ENCODE measurements around the gene FBXW4. TPM values are rescaled to one million over a fixed set of nuclear protein-coding genes. Genes with fewer than 3 reads are reported as not detected.

The FBXW4 gene
- total RNA-seq, 1 donor from 2014 or later = 70.7 TPM

DNA sequence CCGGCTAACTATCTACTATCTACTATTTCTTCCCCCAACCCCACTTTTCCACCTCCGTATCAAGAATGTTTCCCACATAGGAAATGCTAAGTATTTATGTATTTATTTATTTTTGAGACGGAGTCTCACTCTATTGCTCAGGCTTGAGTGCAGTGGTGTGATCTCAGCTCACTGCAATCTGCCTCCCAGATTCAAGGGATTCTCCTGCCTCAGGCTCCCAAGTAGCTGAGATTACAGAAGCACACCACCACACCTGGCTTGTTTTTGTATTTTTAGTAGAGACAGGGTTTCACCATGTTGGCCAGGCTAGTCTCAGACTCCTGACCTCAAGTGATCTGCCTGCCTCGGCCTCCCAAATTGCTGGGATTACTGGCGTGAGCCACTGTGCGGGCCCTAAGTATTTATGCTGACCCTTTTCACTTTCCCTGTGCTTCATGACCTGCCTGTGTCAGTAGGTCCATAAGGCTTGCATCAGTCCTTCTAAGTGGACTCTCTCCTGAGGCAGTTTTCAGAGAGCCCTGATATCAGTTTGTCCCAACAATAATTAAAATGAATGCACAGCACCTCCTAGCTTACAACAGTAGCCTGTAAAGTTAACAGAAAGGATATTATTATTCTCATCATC lies 25.7 kb upstream of the FBXW4 start:
- Mint-ChIP-seq H3K27ac (no peak overlapping the region), H3K4me3 (ENCODE audit: low read depth) (no peak overlapping the region), H3K36me3 (ENCODE audit: insufficient read depth) (no peaks in the 10 kb centered on the region)

DNA sequence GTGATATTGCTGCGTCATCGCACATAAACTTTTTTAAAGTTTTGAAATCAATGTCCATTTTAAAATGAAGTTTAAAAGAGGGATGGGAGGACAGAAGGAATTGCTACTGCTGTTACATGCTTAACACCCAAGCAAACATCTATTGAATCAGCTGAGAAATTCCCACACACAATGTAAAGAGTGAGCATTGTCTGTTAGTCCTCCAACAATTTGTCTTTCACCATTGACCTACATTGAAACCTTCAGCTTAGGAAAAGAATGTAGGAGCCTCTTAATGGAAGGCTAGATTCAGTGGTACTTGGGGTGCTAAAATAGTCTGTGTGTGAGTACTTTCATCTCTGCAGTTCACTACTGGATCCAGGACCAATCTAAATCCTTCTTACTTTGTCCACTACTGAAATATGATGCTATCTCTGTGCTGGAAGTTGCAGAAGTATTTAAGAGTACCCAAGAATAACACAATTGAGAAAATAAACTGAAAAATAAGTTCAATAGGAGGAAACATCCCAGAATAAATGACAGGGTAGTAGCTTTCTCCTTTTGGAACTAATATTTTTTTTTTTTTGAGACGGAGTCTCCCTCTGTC lies 23.8 kb upstream of the FBXW4 start:
- TF ChIP-seq, protein P1, sequence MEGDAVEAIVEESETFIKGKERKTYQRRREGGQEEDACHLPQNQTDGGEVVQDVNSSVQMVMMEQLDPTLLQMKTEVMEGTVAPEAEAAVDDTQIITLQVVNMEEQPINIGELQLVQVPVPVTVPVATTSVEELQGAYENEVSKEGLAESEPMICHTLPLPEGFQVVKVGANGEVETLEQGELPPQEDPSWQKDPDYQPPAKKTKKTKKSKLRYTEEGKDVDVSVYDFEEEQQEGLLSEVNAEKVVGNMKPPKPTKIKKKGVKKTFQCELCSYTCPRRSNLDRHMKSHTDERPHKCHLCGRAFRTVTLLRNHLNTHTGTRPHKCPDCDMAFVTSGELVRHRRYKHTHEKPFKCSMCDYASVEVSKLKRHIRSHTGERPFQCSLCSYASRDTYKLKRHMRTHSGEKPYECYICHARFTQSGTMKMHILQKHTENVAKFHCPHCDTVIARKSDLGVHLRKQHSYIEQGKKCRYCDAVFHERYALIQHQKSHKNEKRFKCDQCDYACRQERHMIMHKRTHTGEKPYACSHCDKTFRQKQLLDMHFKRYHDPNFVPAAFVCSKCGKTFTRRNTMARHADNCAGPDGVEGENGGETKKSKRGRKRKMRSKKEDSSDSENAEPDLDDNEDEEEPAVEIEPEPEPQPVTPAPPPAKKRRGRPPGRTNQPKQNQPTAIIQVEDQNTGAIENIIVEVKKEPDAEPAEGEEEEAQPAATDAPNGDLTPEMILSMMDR (IDR thresholded peaks at IDR 0.05; ENCODE audit: unreplicated experiment) = no peak

More for the DNA sequence above, 25.7 kb upstream of the FBXW4 start:
- H3K27me3 Mint-ChIP-seq = no peaks in the 10 kb centered on the region
- peaks cover 35% of the 10 kb centered on the region for H3K4me1 Mint-ChIP-seq (ENCODE audit: low read depth)
- no peak for DNase-seq (ENCODE audit: low spot score, unreplicated experiment)
- TF ChIP-seq, protein P1 (IDR thresholded peaks at IDR 0.05; ENCODE audit: unreplicated experiment) = no peak
- H3K9me3 Mint-ChIP-seq (ENCODE audit: low read depth) = no peaks in the 10 kb centered on the region

DNA sequence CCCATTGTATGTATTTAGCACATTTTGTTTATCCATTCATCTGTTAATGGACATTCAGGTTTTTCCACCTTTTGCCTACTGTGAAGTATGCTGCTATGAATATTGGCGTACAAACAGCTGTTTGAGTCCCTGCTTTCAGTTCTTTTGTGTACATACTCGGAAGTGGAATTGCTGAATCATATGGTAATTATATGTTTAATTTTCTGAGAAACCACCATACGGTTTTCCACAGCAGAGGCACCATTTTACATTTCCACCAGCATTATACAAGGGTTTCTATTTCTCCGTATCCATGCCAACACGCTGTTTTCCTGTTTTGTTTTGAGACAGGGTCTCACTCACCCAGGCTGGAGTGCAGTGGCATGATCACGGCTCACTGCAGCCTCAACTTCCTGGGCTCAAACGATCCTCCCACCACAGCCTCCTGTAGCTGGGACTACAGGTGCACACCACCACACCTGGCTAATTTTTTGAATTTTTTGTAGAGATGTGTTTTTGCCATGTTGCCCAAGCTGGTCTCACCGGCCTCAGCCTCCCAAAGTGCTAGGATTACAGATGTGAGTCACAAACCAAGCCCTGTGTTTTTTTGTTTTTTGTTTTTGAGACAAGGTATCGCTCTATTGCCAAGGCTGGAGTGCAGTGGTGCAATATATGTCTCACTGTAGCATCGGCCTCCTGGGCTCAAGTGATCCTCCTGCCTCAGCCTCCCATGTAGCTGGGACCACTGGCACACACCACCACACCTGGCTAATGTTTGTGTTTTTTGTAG lies 22.1 kb upstream of the FBXW4 start:
- DNase-seq (ENCODE audit: low spot score, unreplicated experiment) = no peak
- Mint-ChIP-seq H3K4me1 (ENCODE audit: low read depth) (peaks cover 14% of the 10 kb centered on the region), H3K27ac (no peak overlapping the region), H3K36me3 (ENCODE audit: insufficient read depth) (no peaks in the 10 kb centered on the region), H3K27me3 (no peaks in the 10 kb centered on the region), H3K4me3 (ENCODE audit: low read depth) (no peak overlapping the region), H3K9me3 (ENCODE audit: low read depth) (no peaks in the 10 kb centered on the region)
- TF ChIP-seq, protein P1 (IDR thresholded peaks at IDR 0.05; ENCODE audit: unreplicated experiment) = no peak

More for the DNA sequence above, 23.8 kb upstream of the FBXW4 start:
- DNase-seq (ENCODE audit: low spot score, unreplicated experiment) = no peak
- Mint-ChIP-seq H3K9me3 (ENCODE audit: low read depth) (no peaks in the 10 kb centered on the region), H3K27ac (no peak overlapping the region), H3K36me3 (ENCODE audit: insufficient read depth) (no peaks in the 10 kb centered on the region), H3K4me3 (ENCODE audit: low read depth) (no peak overlapping the region), H3K4me1 (ENCODE audit: low read depth) (peaks cover 20% of the 10 kb centered on the region), H3K27me3 (no peaks in the 10 kb centered on the region)

DNA sequence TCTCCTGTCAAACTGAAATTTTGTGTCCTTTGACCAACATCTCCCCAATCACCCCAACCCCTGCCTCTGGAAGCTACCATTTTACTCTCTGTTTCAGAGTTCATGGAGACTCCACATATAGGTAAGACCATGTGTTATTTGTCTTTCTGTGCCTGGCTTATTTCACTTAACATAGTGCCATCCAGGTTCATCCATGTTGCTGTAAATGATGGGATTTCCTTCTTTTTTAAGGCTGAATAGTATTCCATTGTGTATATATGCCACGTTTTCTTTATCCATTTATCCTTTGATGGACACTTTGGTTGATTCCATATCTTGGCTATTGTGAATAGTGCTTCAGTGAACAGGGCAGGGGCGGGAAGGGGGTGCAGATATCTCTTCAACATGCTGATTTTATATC lies 18.0 kb upstream of the FBXW4 start:
- Mint-ChIP-seq H3K27ac (no peak overlapping the region), H3K36me3 (ENCODE audit: insufficient read depth) (no peaks in the 10 kb centered on the region), H3K4me3 (ENCODE audit: low read depth) (no peak overlapping the region), H3K27me3 (peaks cover 13% of the 10 kb centered on the region), H3K4me1 (ENCODE audit: low read depth) (peaks cover 13% of the 10 kb centered on the region), H3K9me3 (ENCODE audit: low read depth) (no peaks in the 10 kb centered on the region)
- DNase-seq (ENCODE audit: low spot score, unreplicated experiment) = no peak
- TF ChIP-seq, protein P1 (IDR thresholded peaks at IDR 0.05; ENCODE audit: unreplicated experiment) = no peak

DNA sequence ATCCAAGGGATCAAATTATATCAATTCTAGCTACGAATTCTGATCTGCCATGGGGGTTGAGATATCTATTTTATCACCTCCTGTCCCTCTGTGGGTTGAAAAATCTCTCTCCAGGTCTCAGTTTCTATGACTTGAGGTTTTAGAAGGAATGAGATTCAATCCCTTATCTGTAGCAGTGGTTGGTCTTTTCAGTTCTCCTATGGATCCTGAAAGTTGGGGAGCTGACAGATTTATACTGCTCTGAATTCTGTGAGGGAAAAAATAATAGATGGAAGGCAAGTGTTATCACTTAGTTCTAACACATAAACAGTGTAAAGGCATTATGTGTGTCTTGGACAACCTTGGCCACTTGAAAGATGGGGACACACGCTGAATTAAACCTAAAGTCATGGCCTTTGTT lies 15.8 kb upstream of the FBXW4 start:
- no peak for DNase-seq (ENCODE audit: low spot score, unreplicated experiment)
- H3K36me3 Mint-ChIP-seq (ENCODE audit: insufficient read depth) = no peaks in the 10 kb centered on the region
- H3K27ac Mint-ChIP-seq = no peak overlapping the region
- peaks cover 18% of the 10 kb centered on the region for H3K27me3 Mint-ChIP-seq
- H3K4me1 Mint-ChIP-seq (ENCODE audit: low read depth) = peaks cover 4% of the 10 kb centered on the region
- no peak overlapping the region for H3K4me3 Mint-ChIP-seq (ENCODE audit: low read depth)
- no peaks in the 10 kb centered on the region for H3K9me3 Mint-ChIP-seq (ENCODE audit: low read depth)
- TF ChIP-seq, protein P1 (IDR thresholded peaks at IDR 0.05; ENCODE audit: unreplicated experiment) = no peak

All from progenitor cell of endocrine pancreas (in vitro differentiated cells).